Fibroblast of gingiva (primary cell): Measurements from ENCODE around the gene NRSN2.
"Not testable (repeated sequence)": the region's sequence is repeated elsewhere in the genome, so short reads cannot be mapped to it uniquely, and the experiment has no call there.

Source experiments
- DNase-seq: peaks from one replicate; pipeline ENCODE4 v3.0.0-alpha.2; 2011; ENCODE audit warnings: low read depth

Gene NRSN2

GRCh38 chr20:354298-354977 lies 7.5 kb downstream of the NRSN2 start:
- DNase-seq = peak; percentile 64

DNA sequence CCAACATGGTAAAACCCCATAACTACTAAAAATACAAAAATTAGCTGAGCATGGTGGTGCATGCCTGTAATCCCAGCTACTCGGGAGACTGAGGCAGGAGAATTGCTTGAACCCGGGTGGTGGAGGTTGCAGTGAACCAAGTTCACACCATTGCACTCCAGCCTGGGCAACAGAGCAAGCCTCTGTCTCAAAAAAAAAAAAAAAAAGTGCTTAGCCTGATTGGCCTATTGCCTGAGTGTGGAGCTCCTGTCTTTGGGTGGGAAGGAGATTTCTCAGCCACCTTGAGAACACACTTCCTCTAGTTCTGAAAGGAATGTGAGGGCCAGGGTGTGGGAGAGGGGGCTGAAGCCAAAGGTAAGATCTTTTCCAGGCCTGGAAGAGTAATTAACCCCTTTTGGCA lies 9.2 kb downstream of the NRSN2 start:
- not testable (repeated sequence) for DNase-seq

- no peak for DNase-seq
Measured at GRCh38 chr20:356745-357144, 9.8 kb downstream of the NRSN2 start.

- no peak for DNase-seq
Measured at GRCh38 chr20:358891-359555, 12.1 kb downstream of the NRSN2 start.

DNA sequence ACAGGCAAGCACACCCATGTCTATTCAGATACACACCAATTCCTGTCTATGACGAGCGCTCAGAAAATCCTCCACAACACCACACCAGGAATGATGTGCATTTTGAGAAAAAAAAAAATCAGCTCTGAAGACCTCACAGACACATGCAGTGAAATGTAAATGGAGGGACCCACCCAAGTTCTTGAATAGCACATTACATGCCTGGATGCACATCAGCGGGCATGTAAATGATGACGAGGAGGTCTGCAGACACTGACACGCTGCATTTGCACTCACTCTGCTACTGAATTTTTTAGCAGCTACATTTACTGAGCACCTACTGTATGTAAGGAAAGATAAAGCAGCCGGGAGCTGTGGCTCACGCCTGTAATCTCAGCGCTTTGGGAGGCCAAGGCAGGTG lies 14.7 kb downstream of the NRSN2 start:
- no peak for DNase-seq

DNA sequence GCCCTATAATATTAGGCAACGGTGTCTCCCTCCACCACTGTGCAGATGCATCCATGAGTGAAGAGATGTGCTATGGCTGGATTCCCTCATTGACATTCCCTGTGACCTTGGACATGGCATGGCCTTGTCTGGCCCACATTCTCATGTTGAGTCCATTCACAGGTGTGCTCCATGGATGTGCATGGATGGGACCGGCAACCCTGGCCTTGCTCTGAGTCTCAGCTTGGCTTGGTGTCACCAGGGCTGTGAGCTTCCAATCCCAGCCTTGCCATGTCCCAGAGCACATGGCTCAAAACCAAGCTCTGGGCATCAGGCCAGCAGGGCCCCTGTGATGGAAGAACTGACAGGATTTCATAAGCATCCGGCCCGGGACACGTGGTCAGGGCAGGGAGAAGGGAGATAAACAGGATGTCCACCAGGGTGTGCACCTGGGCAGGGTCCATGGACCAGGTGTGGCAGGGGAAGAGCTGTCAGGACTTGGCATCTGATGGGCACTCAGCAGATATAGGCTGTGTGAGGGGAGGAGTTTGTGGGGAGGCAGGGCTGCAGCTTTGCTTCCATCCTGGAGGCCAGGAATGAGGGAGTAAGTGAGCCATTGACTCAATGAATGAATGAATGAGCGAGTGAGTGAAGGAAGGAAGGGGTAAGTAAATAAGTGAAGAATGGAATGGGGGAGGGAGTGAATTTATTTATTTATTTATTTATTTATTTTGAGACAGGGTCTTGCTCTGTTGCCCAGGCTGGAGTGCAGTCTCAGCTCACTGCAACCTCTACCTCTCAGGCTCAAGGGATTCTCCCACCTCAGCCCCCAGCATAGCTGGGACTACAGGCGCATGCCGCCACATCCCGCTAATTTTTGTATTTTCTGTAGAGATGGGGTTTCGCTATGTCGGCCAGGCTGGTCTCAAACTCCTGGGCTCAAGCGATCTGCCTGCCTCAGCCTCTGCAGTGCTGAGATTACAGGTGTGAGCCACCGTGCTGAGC lies 15.7 kb downstream of the NRSN2 start:
- peak; percentile 83 for DNase-seq

DNA sequence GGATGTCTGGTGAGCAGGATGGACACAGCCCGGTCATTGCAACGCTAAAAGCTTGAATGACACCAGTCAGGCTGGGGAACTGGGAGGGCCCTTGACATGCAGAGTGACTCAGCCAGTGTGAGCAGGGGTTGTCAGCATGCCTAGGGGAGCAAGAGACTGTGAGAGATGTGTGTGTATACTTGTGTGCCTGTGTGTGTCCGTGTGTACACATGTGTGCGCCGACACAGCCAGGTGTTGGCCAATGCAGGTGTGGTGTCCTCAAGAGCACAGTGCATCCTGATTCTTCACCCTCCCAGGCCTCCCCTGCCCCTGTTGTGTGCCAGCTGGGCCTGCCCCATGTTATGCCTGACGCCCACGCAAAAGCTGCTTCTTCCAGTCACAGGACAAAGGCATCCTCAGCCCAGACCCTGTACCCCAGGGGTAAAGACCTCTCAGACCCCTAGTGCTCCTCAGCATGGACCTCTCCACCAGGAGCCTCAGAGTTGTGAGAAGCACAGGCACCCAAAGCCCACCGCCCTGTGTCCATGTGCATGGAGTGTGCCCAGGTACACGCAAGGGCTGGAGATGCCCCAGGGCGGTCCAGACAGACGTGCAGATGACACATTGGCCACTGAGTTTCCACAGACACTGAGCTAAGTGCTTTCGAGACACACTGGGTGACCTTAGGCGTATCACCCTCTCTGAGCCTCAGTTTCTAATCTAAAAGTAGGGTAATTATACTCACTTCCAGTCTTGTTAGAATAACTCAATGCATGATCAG lies 16.6 kb downstream of the NRSN2 start:
- DNase-seq = no peak

DNA sequence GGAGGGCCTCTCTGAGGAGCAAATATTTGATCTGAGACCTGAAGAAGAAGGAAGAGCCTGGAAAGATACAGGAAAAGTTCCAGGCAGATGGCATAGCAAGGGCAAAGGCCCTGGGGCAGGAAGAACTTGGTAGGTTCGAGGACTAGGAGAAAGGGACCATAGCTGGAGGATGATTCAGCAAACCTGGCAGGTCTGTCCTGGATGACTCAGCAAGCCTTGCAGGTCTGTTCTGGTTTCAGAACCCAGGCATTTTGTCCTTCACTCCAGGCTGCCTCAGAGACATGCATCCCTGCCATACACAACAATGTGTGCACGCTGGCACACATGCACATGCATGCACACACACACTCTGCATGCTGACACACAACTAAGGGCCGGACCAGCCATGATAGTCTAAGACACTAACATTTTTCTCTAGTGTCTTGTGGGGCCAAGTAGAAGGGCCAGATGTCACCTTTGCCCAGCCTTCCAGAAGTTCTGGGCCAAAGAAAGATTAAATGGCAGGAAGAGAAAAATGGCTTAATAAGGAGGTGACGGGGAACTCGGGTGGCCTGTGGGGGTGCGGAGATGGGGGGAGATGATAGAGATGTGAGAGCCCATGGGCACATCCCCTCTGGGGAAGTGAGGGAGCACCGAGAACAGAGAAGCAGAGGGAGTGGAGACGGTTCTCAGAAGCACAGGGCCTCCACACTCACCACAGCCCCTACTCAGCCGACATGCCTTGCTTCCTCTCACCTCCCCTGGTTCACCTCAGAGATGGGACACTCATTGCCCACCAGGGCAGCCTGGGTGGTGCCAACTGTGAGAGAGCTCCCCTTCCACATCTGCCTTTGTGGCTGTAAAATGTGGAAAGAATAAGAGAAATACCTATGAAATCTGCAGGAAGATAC lies 18.2 kb downstream of the NRSN2 start:
- DNase-seq = no peak

DNA sequence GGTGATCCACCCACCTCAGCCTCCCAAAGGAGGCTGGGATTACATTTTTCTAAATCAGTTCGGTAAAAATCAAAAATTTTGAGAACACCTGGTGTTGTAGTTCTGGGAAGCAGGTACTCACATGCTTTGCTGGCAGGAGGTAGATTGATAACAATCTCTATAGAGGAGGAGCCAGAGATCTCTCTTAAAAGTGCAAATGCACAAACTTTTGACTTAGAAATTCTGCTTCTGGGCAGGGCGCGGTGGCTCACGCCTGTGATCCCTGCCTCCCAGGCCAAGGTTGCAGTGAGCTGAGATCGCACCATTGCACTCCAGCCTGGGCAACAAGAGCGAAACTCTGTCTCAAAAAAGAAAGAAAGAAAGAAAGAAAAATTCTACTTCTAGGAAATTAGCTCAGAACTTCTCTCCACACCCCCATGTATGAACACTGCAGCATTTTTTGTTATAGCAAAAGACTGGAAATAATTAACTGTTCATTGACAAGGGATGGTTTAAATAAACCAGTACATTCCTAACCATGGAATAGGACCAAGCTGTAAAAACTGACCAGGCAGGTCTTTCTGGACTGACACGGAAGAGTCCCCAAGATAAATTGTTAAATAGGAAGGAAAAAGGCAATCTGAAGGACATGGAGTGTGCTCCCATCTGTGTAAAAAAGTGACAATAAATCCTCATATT lies 19.3 kb downstream of the NRSN2 start:
- no peak for DNase-seq

DNA sequence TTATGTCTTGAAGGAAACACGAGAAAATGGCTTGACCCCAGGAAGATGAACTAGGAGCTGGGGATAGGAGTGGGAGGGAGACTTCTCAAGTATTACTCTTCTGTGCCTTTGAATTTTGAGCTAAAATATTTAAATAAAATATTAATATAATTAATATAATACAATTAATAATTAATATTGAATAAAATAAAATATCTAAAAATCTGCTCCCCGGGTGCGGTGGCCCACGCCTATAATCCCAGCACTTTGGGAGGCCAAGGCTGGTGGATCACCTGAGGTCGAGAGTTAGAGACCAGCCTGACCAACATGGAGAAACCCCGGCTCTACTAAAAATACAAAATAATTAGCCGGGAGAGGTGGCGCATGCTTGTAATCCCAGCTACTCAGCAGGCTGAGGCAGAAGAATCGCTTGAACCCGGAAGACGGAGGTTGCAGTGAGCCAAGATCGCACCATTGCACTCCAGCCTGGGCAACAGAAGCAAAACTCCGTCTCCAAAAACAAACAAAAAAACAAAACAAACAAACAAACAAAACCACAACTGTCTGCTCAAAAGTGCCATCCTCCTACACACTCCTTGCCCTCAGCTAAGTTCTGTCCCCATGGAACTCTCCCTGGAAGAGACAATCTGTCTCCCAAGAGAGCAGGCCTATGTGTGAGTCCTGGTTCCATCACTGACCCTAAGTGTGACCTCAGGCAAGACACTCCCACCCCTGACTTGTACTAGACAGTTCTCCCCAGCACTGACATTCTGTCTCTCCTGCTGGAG lies 20.0 kb downstream of the NRSN2 start:
- DNase-seq = no peak

GRCh38 chr20:367486-367887 lies 20.6 kb downstream of the NRSN2 start:
- DNase-seq = no peak

DNA sequence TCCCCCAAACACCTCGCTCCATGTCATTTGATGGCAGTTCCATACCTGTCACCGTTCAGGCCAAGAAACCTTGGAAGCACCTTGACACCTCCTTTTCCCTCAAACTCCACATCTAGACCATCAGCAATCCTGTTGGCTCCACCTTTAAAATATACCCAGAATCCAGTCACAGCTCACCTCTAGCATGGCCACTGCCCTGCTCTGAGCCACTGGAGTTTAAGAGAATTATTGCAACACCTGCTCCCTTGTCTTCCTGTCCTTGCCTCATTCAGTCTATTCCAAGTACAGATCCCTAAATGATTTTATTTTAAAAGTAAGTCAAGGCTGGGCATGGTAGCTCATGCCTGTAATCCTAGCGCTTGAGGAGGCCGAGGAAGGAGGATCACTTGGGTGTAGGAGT lies 22.0 kb downstream of the NRSN2 start:
- DNase-seq = no peak

DNA sequence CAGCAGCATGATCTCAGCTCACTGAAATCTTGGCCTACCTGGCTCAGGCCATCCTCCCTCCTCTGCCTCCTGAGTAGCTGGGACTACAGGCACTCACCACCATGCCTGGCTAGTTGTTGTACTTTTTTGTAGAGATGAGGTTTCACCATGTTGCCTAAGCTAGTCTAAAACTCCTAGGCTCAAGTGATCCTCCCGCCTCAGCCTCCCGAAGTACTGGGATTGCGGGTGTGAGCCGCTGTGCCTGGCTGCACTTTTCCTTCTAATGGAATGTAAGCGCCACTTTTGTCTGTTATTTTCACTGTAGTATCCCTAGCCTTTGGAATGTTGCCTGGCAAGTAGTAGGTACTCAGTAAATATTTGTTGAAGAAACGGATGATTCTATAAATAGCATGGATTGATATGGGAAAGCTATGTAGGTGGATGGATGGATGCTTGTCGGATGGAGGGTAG lies 23.3 kb downstream of the NRSN2 start:
- no peak for DNase-seq

GRCh38 chr20:370977-371754 lies 24.3 kb downstream of the NRSN2 start:
- DNase-seq = no peak

- DNase-seq = peak; percentile 92
Measured at GRCh38 chr20:371755-372542, 25.0 kb downstream of the NRSN2 start.

GRCh38 chr20:372543-373082 lies 25.7 kb downstream of the NRSN2 start:
- not testable (repeated sequence) for DNase-seq

- peak; percentile 67 for DNase-seq
Measured at GRCh38 chr20:373171-373890, 26.4 kb downstream of the NRSN2 start.
